Peyer's patch (tissue), 4 donors: ENCODE results near the gene ARHGDIG. TPM values are rescaled to one million over a fixed set of nuclear protein-coding genes. Genes with fewer than 3 reads are reported as not detected.

Experiments
- DNase-seq, 3 donors: peaks; one replicate each; pipeline ENCODE4 v3.0.0-alpha.2; 2017 to 2019
- H3K27ac ChIP-seq, 4 donors: fragments of 200-600 bp; sonication (generic); one replicate each; pipeline ENCODE4 v1.5.1; 2016 to 2019
- H3K27me3 ChIP-seq, 2 donors: fragments of 200-600 bp; sonication (generic); one replicate each; pipeline ENCODE4 v1.5.1; 2019
- H3K36me3 ChIP-seq, 3 donors: fragments of 200-600 bp; sonication (generic); one replicate each; pipeline ENCODE4 v1.5.1; 2016 to 2019
- H3K4me1 ChIP-seq, 4 donors: fragments of 200-600 bp; sonication (generic); one replicate each; pipeline ENCODE4 v1.5.1; 2016 to 2019
- H3K4me3 ChIP-seq, 4 donors: fragments of 200-600 bp; sonication (generic); 1 replicate in 3 of 4; 2 replicates in 1 of 4; pipeline ENCODE4 v1.5.1; 2016 to 2019; ENCODE audit warnings: mild to moderate bottlenecking in 1 of 4
- H3K9me3 ChIP-seq, 4 donors: fragments of 200-600 bp; sonication (generic); one replicate each; pipeline ENCODE4 v1.5.1; 2016 to 2019; ENCODE audit warnings: mild to moderate bottlenecking in 1 of 4
- POLR2A ChIP-seq, 2 donors: fragments of 450-650 bp; IDR thresholded peaks; one replicate each; pipeline ENCODE4 v1.5.1; 2017; ENCODE audit warnings: antibody characterized with exemption in 2 of 2, mild to moderate bottlenecking in 2 of 2, moderate library complexity in 2 of 2
- total RNA-seq, 4 donors: library from RNA; depleted of rRNA; stranded (reverse); fragments of >200 nt; gene quantifications; one replicate each; pipeline ENCODE4 v1.1.0, GENCODE V29; 2016
- TF ChIP-seq, protein P1 (sequence below), 6 experiments: fragments of 450-650 bp in 4 of 6; fragments of 200-600 bp in 2 of 6; sonication (generic) in 1 of 6; IDR thresholded peaks; one replicate each; pipeline ENCODE4 v1.5.1; 2017 to 2019; ENCODE audit warnings: antibody characterized with exemption in 6 of 6, mild to moderate bottlenecking in 3 of 6, moderate library complexity in 1 of 6

ARHGDIG gene
- total RNA-seq, 4 donors from 2014 or later = 3.7 to 112 (median 67.5) TPM; not detected in 1

DNA sequence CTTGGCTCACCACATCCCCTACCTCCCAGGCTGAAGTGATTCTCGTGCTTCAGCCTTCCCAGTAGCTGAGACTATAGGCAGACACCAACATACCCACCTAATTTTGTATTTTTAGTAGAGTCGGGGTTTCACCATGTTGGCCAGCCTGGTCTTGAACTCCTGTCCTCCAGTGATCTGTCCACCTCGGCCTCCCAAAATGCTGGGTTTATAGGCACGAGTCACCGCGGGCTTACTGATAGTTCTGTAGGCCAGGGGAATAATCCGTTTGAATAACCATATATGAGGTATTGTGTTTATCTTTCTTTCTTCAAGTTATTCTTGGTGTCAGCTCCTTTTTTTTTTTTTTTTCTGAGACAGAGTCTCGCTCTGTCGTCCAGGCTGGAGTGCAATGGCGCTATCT is 38.1 kb upstream of the ARHGDIG start:
- Histone ChIP-seq H3K27ac (peak overlapping the region in 1 of 4 donors; percentile 59), H3K4me3 (no peak overlapping the region), H3K9me3 (no peaks in the 10 kb centered on the region), H3K27me3 (no peaks in the 10 kb centered on the region), H3K4me1 (peaks cover 0 to 33% (median 0%) of the 10 kb centered on the region in 4 donors), H3K36me3 (no peaks in the 10 kb centered on the region)
- TF ChIP-seq, protein P1, sequence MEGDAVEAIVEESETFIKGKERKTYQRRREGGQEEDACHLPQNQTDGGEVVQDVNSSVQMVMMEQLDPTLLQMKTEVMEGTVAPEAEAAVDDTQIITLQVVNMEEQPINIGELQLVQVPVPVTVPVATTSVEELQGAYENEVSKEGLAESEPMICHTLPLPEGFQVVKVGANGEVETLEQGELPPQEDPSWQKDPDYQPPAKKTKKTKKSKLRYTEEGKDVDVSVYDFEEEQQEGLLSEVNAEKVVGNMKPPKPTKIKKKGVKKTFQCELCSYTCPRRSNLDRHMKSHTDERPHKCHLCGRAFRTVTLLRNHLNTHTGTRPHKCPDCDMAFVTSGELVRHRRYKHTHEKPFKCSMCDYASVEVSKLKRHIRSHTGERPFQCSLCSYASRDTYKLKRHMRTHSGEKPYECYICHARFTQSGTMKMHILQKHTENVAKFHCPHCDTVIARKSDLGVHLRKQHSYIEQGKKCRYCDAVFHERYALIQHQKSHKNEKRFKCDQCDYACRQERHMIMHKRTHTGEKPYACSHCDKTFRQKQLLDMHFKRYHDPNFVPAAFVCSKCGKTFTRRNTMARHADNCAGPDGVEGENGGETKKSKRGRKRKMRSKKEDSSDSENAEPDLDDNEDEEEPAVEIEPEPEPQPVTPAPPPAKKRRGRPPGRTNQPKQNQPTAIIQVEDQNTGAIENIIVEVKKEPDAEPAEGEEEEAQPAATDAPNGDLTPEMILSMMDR (IDR thresholded peaks at IDR 0.05) = no peak
- TF ChIP-seq POLR2A (IDR thresholded peaks at IDR 0.05) = no peak
- DNase-seq = no peak

DNA sequence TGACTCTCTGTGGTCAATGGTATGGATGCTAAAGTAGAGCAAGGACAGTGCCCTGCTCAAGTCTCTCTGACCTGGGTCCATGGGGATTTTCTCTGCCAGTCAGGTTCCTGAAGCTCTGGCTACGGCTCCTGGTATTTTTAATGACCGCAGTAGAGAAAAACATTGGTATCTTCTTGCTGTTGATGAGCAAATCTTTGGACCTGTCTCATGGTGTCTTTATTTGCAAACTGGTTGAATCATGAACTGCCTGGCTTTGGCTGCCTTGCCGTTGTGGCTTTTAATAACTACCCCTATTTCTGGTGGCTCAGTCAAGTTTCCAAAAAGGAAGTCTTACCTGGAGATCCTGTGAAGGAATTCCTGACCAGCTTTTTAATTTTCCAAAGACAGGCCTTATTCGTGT is 37.0 kb upstream of the ARHGDIG start:
- no peaks in the 10 kb centered on the region for H3K36me3 ChIP-seq
- H3K27me3 ChIP-seq = no peaks in the 10 kb centered on the region
- peaks cover 0 to 33% (median 0%) of the 10 kb centered on the region in 4 donors for H3K4me1 ChIP-seq
- H3K4me3 ChIP-seq = no peak overlapping the region
- no peak overlapping the region for H3K27ac ChIP-seq
- H3K9me3 ChIP-seq = no peaks in the 10 kb centered on the region
- DNase-seq = peak in 1 of 3 donors; percentile 1
- no peak for TF ChIP-seq POLR2A (IDR thresholded peaks at IDR 0.05)
- TF ChIP-seq, protein P1 (IDR thresholded peaks at IDR 0.05) = no peak

DNA sequence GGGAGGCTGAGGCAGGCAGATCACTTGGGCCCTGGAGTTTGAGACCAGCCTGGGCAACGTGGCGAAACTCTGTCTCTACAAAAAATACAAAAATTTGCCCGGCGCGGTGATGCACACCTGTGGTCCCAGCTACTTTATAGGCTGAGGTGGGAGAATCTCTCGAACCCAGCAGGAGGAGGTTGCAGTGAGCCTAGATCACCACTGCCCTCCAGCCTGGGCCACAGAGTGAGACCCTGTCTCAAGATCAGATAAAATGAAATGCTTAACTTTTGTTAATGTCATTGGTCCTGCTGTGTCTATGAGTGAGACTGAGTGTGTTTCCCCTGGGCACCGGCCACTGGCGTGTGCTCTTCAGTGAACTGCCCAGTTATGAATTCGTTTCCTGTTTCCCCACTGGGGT is 35.3 kb upstream of the ARHGDIG start:
- peaks cover 0 to 19% (median 0%) of the 10 kb centered on the region in 4 donors for H3K4me1 ChIP-seq
- no peak overlapping the region for H3K4me3 ChIP-seq
- H3K27ac ChIP-seq = no peak overlapping the region
- no peak for TF ChIP-seq POLR2A (IDR thresholded peaks at IDR 0.05)
- TF ChIP-seq, protein P1 (IDR thresholded peaks at IDR 0.05) = no peak
- peak in 1 of 3 donors; percentile 16 for DNase-seq
- no peaks in the 10 kb centered on the region for H3K9me3 ChIP-seq
- peaks cover 0 to 9% (median 0%) of the 10 kb centered on the region in 3 donors for H3K36me3 ChIP-seq
- no peaks in the 10 kb centered on the region for H3K27me3 ChIP-seq

DNA sequence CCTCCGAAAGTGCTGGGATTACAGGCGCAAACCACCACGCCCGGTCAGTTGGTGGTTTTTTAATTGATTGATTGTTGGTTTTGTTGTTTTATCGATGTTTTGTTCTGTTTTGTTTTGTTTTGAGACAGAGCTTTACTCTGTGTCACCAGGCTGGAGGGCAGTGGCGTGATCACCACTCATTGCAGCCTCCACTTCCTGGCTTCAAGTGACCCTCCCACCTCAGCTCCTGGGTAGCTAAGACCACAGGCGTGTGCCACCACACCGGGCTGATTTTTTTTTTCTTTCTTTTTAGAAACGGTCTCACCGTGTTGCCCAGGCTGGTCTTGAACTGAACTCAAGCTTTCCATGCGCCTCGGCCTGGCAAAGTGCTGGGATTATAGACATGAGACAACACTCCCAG is 33.4 kb upstream of the ARHGDIG start:
- no peak overlapping the region for H3K4me3 ChIP-seq
- no peaks in the 10 kb centered on the region for H3K9me3 ChIP-seq

DNA sequence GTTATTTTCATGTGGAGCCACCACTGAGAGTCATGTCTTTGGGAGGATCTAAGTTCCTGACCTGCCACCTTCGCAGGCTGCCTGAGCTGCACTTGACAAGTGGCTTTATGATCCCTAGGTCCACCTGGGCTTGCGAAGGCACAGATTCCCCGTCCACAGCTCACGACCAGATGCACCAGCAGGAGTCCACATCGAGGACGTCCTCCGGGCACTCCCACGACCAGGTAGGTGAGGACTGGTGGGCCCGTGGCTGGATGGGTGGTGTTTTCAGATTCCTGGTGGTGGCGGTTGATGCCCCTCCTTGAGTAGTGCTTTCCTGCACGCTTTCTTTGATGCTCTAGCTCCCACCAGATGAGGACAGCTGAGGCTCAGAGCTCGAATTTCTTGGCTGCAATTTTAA is 31.0 kb upstream of the ARHGDIG start:
- Histone ChIP-seq H3K4me3 (no peak overlapping the region), H3K27ac (no peak overlapping the region), H3K4me1 (peaks cover 0 to 16% (median 4%) of the 10 kb centered on the region in 4 donors), H3K36me3 (peaks cover 0 to 26% (median 0%) of the 10 kb centered on the region in 3 donors), H3K27me3 (no peaks in the 10 kb centered on the region), H3K9me3 (no peaks in the 10 kb centered on the region)
- TF ChIP-seq, protein P1 (IDR thresholded peaks at IDR 0.05) = no peak
- no peak for TF ChIP-seq POLR2A (IDR thresholded peaks at IDR 0.05)
- no peak for DNase-seq

More for the DNA sequence above, 33.4 kb upstream of the ARHGDIG start:
- Histone ChIP-seq H3K36me3 (peaks cover 0 to 22% (median 0%) of the 10 kb centered on the region in 3 donors), H3K27me3 (no peaks in the 10 kb centered on the region), H3K27ac (no peak overlapping the region), H3K4me1 (peaks cover 0 to 2% (median 0%) of the 10 kb centered on the region in 4 donors)
- TF ChIP-seq, protein P1 (IDR thresholded peaks at IDR 0.05) = no peak
- TF ChIP-seq POLR2A (IDR thresholded peaks at IDR 0.05) = no peak
- DNase-seq = no peak
